Pancreas (tissue), 10 donors: ENCODE results near the gene NRP2. TPM values are rescaled to one million over a fixed set of nuclear protein-coding genes. Genes with fewer than 3 reads are reported as not detected.

Source experiments
- ATAC-seq, 4 donors: fragments of 200-7000 bp; cut with Tn5 transposase; one replicate each; pipeline versions ENCODE4 v1.8.0 to v1.9.1; 2020; ENCODE audit warnings: mild to moderate bottlenecking in 4 of 4, moderate library complexity in 4 of 4
- DNase-seq, 6 donors: peaks; one replicate each; pipeline ENCODE4 v3.0.0-alpha.2; 2020
- FAIRE-seq: peaks from 2 replicates; lab custom pipeline; 2012; peaks lifted over from hg19 to GRCh38; lab: Jason Lieb, UNC
- H3K27ac ChIP-seq, 4 donors: fragments of 200-600 bp; sonication (generic); 1 replicate in 3 of 4; 2 replicates in 1 of 4; pipeline versions ENCODE4 v1.5.0 to v1.8.0; 2020
- H3K27me3 ChIP-seq, 4 donors: fragments of 200-600 bp; one replicate each; pipeline ENCODE4 v1.8.0; 2021
- H3K36me3 ChIP-seq, 3 donors: fragments of 200-600 bp; sonication (generic) in 1 of 3; one replicate each; pipeline versions ENCODE4 v1.5.0 to v1.8.0; 2020 to 2021
- H3K4me1 ChIP-seq, 3 donors: fragments of 200-600 bp; one replicate each; pipeline ENCODE4 v1.8.0; 2021
- H3K4me3 ChIP-seq, 4 donors: fragments of 200-600 bp; sonication (generic) in 2 of 4; one replicate each; pipeline versions ENCODE4 v1.5.0 to v1.8.0; 2020 to 2021
- H3K9me3 ChIP-seq, 4 donors: fragments of 200-600 bp; one replicate each; pipeline ENCODE4 v1.8.0; 2021
- CTCF ChIP-seq, 4 donors: fragments of 200-600 bp; sonication (generic) in 3 of 4; IDR thresholded peaks; one replicate each; pipeline versions ENCODE4 v1.5.0 to v1.8.0; 2021; ENCODE audit warnings: antibody characterized with exemption in 4 of 4
- WGBS, 2 donors: extraction: QIAGEN DNeasy Blood & Tissue Kit; methylation state at CpG; one replicate each; pipeline ENCODE4 v1.1.7; 2013; 5-methylcytosine and 5-hydroxymethylcytosine counted together
- intact Hi-C, 3 donors: fragments of 100-400 bp; cut with DNase I; formaldehyde crosslinking; loops; one replicate each; pipeline versions ENCODE4 v1.11.1 to v1.14.2; 2022
- polyA plus RNA-seq, 2 donors: library from polyadenylated mRNA; stranded (reverse); fragments of 200-250 nt; gene quantifications; one replicate each; pipeline ENCODE4 v1.2.3, GENCODE V29; 2013
- total RNA-seq, 6 donors: library from RNA; stranded (reverse); fragmentation: NEBNext Ultra II Directional in 4 of 6; extraction: Animal tissue kit (Norgen Biotek cat#: 25700) in 4 of 6; gene quantifications; one replicate each; pipeline versions ENCODE4 v1.2.1 to v1.2.4, GENCODE V29; 2021 to 2023
- donor health status: healthy with polysubstance abuse.
- donor health status: DM: no; HTN: no; CAD: no; lungs with moderate emphysema.
- donor health status: DM: no; HTN: no; CAD: no.
- donor health status: control.
- donor health status: control.
- donor health status: Bipolar disorder and iron deficiency.
- donor health status: DM: yes; HTN: yes; CAD: no.
- donor health status: DM: no; HTN: no; CAD: no.
- donor health status: DM: no; HTN: no; CAD: no.
- donor health status: DM: yes; HTN: yes; CAD: no.

NRP2 gene
- total and polyA plus RNA-seq, 8 donors = 0.65 to 11.0 (median 1.6) TPM

- ATAC-seq (no peak), DNase-seq (no peak), FAIRE-seq (no peak)
- WGBS, 2 donors = 79 to 81% methylated on average over 3 of the region's 3 CpGs
- Histone ChIP-seq H3K36me3 (no peaks in the 10 kb centered on the region), H3K27ac (no peak overlapping the region), H3K9me3 (no peaks in the 10 kb centered on the region), H3K4me1 (peaks cover 0 to 8% (median 0%) of the 10 kb centered on the region in 3 donors), H3K4me3 (no peak overlapping the region), H3K27me3 (no peaks in the 10 kb centered on the region)
- TF ChIP-seq CTCF (IDR thresholded peaks at IDR 0.05) = no peak
- intact Hi-C loops = no loop called here
Measured at GRCh38 chr2:205687641-205687956, 5.3 kb downstream of the NRP2 start.

DNA sequence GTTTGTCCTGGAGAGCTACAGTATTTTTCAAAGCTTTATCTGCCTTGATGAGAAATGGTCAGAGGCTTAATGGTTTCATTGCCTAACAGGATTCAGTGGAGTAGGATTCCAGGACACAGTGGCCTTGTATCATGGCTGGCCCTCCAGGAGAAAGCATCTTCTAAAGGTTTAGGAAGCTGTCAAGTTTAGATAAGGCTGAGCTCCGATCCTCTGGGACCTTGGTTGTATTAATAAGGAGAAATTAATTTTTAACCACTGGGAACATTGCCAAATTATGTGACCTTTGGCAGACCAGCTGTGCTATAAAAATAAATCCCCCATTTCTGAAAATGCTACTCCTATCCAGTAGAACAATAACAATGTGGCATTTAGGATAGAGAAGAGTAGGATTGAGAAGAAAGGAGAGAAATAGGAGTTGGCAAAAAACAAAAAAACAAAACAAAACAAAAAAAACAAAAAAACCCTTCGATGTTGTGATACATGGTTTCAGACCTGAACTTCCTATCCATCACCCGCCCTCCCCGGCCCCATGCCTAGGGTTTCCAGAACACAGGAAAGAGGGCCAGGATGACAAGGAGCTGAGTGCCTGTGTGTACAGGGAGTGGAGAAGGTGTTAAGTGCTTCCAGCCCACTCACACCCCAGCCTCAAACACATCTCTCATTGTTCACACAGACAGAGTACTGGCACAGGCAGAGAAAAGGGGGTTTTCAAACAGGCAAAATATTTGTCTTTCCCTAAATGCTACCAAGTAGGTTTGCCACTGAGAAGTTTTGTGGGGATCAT, 6.3 kb downstream of the NRP2 start:
- no peak overlapping the region for H3K27ac ChIP-seq
- peaks cover 0 to 8% (median 0%) of the 10 kb centered on the region in 3 donors for H3K4me1 ChIP-seq
- H3K36me3 ChIP-seq = no peaks in the 10 kb centered on the region
- H3K4me3 ChIP-seq = no peak overlapping the region
- intact Hi-C loops = no loop called here
- 56 to 60% methylated on average over 4 of the region's 4 CpGs for WGBS, 2 donors
- ATAC-seq = no peak
- H3K27me3 ChIP-seq = no peaks in the 10 kb centered on the region
- TF ChIP-seq CTCF (IDR thresholded peaks at IDR 0.05) = no peak
- no peaks in the 10 kb centered on the region for H3K9me3 ChIP-seq
- FAIRE-seq = no peak
- no peak for DNase-seq

- H3K9me3 ChIP-seq = no peaks in the 10 kb centered on the region
- 89 to 95% methylated on average over 9 of the region's 9 CpGs for WGBS, 2 donors
- no peaks in the 10 kb centered on the region for H3K27me3 ChIP-seq
- DNase-seq (no peak), FAIRE-seq (no peak), ATAC-seq (no peak)
- no peaks in the 10 kb centered on the region for H3K36me3 ChIP-seq
- intact Hi-C loops = no loop called here
- no peak overlapping the region for H3K27ac ChIP-seq
- H3K4me1 ChIP-seq = peaks cover 0 to 8% (median 0%) of the 10 kb centered on the region in 3 donors
- no peak for TF ChIP-seq CTCF (IDR thresholded peaks at IDR 0.05)
- H3K4me3 ChIP-seq = no peak overlapping the region
Measured at GRCh38 chr2:205689820-205690219, 7.5 kb downstream of the NRP2 start.

DNA sequence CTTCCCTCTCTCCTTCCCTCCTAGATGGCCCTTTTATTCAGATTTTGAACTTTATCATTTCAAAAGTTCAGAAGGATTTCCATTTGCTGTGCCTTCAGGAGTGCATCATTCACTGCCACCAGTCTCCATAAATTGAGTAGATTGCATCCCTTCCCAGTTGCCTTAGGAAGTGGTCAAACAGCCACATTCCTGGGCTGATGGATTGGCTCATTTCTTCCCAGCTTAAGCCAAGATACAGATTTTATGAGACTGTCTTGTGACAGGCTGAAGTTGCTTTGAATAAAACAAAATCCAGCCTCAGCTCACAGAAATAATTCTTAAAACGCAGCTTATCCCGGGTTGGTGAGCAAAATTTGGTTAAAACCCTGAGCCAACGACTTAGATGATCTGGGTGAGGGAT, 9.8 kb downstream of the NRP2 start:
- Histone ChIP-seq H3K36me3 (no peaks in the 10 kb centered on the region), H3K4me3 (no peak overlapping the region), H3K9me3 (no peaks in the 10 kb centered on the region), H3K27me3 (no peaks in the 10 kb centered on the region), H3K27ac (no peak overlapping the region), H3K4me1 (no peaks in the 10 kb centered on the region)
- TF ChIP-seq CTCF (IDR thresholded peaks at IDR 0.05) = no peak
- intact Hi-C loops = no loop called here
- FAIRE-seq (no peak), ATAC-seq (no peak), DNase-seq (no peak)
- 80 to 84% methylated on average over 3 of the region's 3 CpGs for WGBS, 2 donors

DNA sequence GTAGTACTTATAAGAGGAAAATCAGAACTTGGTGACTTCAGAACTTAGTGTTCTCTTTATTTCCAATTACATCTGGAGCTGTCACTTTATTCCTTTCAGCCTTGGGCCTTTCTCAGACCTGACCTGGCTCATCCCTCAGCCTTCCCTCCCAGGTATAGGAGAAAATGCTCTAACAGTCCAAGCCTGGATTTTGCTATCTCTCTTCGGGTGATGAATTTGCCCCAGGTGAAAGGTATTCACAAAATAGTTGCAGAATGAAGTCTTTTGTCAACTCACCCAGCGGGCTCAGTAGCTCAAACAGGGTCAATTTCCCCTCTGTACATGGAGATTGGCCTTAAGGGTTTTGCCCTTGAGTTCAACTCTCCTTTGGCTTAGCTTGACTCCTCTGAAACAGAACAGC, 12.0 kb downstream of the NRP2 start:
- ATAC-seq (no peak), FAIRE-seq (no peak), DNase-seq (no peak)
- Histone ChIP-seq H3K4me1 (no peaks in the 10 kb centered on the region), H3K9me3 (no peaks in the 10 kb centered on the region), H3K27me3 (no peaks in the 10 kb centered on the region), H3K4me3 (no peak overlapping the region), H3K36me3 (no peaks in the 10 kb centered on the region), H3K27ac (no peak overlapping the region)
- 77% methylated on average over 2 of the region's 2 CpGs for WGBS, 2 donors
- intact Hi-C loops = no loop called here
- TF ChIP-seq CTCF (IDR thresholded peaks at IDR 0.05) = no peak
